ENCODE data around the gene HIVEP2. TPM values are rescaled to one million over a fixed set of nuclear protein-coding genes. Genes with fewer than 3 reads are reported as not detected.

Gene HIVEP2
- total and polyA plus RNA-seq, 2 donors (not counting 3 experiments of a cell fraction or from before 2014, with no cell fraction given): 1.3 to 4.7 TPM

DNA sequence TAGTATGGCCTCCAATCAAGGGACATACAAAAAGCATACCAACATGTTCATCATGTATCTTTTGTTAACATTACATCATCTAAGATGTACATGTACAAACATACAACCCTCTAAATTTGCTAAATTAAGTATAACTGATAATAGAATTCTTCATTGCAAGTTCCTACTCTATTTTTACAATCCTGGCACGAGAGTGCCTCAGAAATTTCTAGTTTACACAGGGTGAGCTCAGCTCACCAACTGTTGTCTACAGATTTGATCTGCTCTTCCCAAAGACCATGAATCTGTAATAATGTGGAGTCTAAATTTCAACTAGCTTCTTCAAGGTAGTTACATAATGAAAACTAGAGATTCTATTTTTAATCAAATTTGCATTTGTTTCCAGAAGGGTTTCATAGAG, 179.7 kb downstream of the HIVEP2 start:
- Histone ChIP-seq H3K36me3 (ENCODE audit: control insufficient read depth in 2 of 2, extremely low read depth in 1 of 2, insufficient read depth in 2 of 2, low read length in 2 of 2) (no peaks in the 10 kb centered on the region), H3K27ac (ENCODE audit: insufficient read depth, low read depth, low read length) (no peak overlapping the region), H3K9ac (replicated peaks; ENCODE audit: extremely low read depth, insufficient read depth, low read length) (no peak overlapping the region), H3K4me2 (ENCODE audit: insufficient read depth, low read length) (no peak overlapping the region), H2AFZ (ENCODE audit: low read depth, low read length) (no peak overlapping the region), H3K4me1 (ENCODE audit: control insufficient read depth, extremely low read depth, insufficient read depth, low read length) (peaks cover 16% of the 10 kb centered on the region), H3K9me1 (replicated peaks; ENCODE audit: control insufficient read depth, extremely low read depth, insufficient read depth, low read length) (no peaks in the 10 kb centered on the region), H3K79me2 (ENCODE audit: control insufficient read depth, insufficient read depth, low read length) (no peaks in the 10 kb centered on the region), H3K9me3 (replicated peaks; ENCODE audit: control insufficient read depth, insufficient read depth, low read length) (no peaks in the 10 kb centered on the region), H4K20me1 (replicated peaks; ENCODE audit: control insufficient read depth, extremely low read depth, insufficient read depth, low read length) (no peaks in the 10 kb centered on the region), H3K4me3 (replicated peaks in 1 of 3; ENCODE audit: insufficient read depth in 1 of 3, low read depth in 1 of 3, low read length in 3 of 3) (no peak overlapping the region), H3K27me3 (ENCODE audit: control insufficient read depth in 2 of 2, insufficient read depth in 2 of 2, low read length in 2 of 2) (no peaks in the 10 kb centered on the region)
- ChIA-PET CTCF (no interaction called here), POLR2A (no interaction called here)
- intact Hi-C loops (cut with micrococcal nuclease): no loop called here
- FAIRE-seq: no peak
- no peak for TF ChIP-seq EZH2 (IDR thresholded peaks at IDR 0.05; ENCODE audit: borderline replicate concordance, low read depth, low read length, severe bottlenecking)
- no peak for TF ChIP-seq GATA2 (IDR thresholded peaks at IDR 0.05; ENCODE audit: insufficient read depth, insufficient read length, low read depth, low read length)
- no peak for TF ChIP-seq POLR2A (IDR thresholded peaks at IDR 0.05; ENCODE audit: low read depth, low read length)
- TF ChIP-seq MAX (IDR thresholded peaks at IDR 0.05; ENCODE audit: insufficient read depth, insufficient read length): no peak
- TF ChIP-seq JUN (IDR thresholded peaks at IDR 0.05; ENCODE audit: borderline replicate concordance, insufficient read depth, insufficient read length, low read depth): no peak
- TF ChIP-seq POLR2AphosphoS5 (IDR thresholded peaks at IDR 0.05; ENCODE audit: insufficient read depth, low read depth, low read length): no peak
- no peak for TF ChIP-seq FOS (IDR thresholded peaks at IDR 0.05; ENCODE audit: borderline replicate concordance, insufficient read depth, low read length)
- no peak for TF ChIP-seq MYC (IDR thresholded peaks at IDR 0.05; ENCODE audit: low read depth, low read length)
- no peak for TF ChIP-seq CTCF (IDR thresholded peaks at IDR 0.05; ENCODE audit: extremely low read depth in 1 of 2, insufficient read depth in 1 of 2, low read depth in 1 of 2, low read length in 2 of 2)
- dilution Hi-C loops (cut with MboI; ENCODE audit: extremely low pct_ligation_motif_present, low sequenced_read_pairs): no loop called here
- no peak for DNase-seq (ENCODE audit: low read depth, low spot score)
- no TSS peak for BruUV-seq (replicated peaks)
